Right atrium auricular region (tissue), 2 donors: ENCODE data around the gene ANKFN1. TPM values are rescaled to one million over a fixed set of nuclear protein-coding genes. Genes with fewer than 3 reads are reported as not detected.

Experiments used
- DNase-seq: peaks from one replicate; pipeline ENCODE4 v3.0.0-alpha.2; 2019; ENCODE audit warnings: low spot score
- H3K27ac ChIP-seq, 2 donors: fragments of 200-600 bp; sonication (generic); 1 replicate in 1 of 2; 2 replicates in 1 of 2; pipeline ENCODE4 v1.5.1; 2016 to 2019
- H3K27me3 ChIP-seq, 2 donors: fragments of 200-600 bp; sonication (generic); one replicate each; pipeline versions ENCODE4 v1.5.1 to v1.6.0; 2017 to 2019
- H3K36me3 ChIP-seq: fragments of 200-600 bp; sonication (generic); one replicate; pipeline ENCODE4 v1.5.1; 2016
- H3K4me1 ChIP-seq, 2 donors: fragments of 200-600 bp; sonication (generic); one replicate each; pipeline versions ENCODE4 v1.5.1 to v1.6.0; 2017 to 2019
- H3K4me3 ChIP-seq, 2 donors: fragments of 200-600 bp; sonication (generic); 1 replicate in 1 of 2; 2 replicates in 1 of 2; pipeline ENCODE4 v1.5.1; 2017 to 2019; ENCODE audit warnings: mild to moderate bottlenecking in 1 of 2, moderate library complexity in 1 of 2
- H3K9me3 ChIP-seq, 2 donors: fragments of 200-600 bp; sonication (generic); one replicate each; pipeline ENCODE4 v1.5.1; 2019
- total RNA-seq, 2 donors: library from RNA; depleted of rRNA; stranded (reverse); fragments of >200 nt; gene quantifications; one replicate each; pipeline ENCODE4 v1.1.0, GENCODE V29; 2016
- TF ChIP-seq, protein P1 (sequence below), 2 donors: fragments of 200-600 bp; sonication (generic); IDR thresholded peaks; one replicate each; pipeline ENCODE4 v1.5.1; 2019; ENCODE audit warnings: antibody characterized with exemption in 2 of 2

The ANKFN1 gene
- total RNA-seq, 2 donors from 2014 or later, result 0.67 TPM; not detected in 1

DNA sequence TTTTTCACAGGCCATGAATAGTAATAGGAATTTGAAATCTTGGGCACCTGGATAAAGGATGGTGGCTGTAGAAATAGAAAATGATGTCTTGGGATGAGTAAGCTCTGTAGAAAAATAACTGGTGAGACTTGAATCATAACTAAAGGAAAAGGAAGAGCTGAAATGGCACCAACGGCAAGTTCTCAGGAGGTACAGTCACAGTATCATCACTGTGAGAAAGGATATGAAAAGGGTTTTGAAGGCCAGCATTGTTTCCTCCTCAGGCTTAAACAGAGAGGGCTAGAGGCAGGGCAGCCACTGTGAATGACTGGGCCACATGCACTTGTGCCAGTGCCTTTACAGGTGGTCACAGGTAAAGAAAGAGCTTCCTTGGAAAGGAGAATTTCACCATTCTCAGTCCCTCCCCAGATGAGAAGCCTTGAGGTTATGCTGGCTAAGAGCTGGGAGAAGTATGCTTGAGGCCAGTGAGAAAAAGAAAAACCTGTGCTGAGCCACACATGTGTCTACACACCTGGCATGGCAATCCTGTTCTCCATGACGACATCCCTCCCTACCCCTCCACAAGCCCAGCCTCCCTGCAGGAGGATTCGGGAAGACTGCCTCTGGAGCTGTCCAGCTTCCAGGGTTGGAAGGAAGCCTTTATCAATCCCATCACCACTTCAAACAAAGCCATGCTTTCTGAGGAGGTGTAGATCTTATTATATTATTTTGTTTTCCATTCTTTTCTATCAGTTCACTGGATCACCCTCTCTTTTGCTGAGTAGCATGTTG is 3.8 kb upstream of the ANKFN1 start:
- H3K27me3 ChIP-seq, result no peaks in the 10 kb centered on the region
- no peaks in the 10 kb centered on the region for H3K36me3 ChIP-seq
- no peaks in the 10 kb centered on the region for H3K4me1 ChIP-seq
- TF ChIP-seq, protein P1, sequence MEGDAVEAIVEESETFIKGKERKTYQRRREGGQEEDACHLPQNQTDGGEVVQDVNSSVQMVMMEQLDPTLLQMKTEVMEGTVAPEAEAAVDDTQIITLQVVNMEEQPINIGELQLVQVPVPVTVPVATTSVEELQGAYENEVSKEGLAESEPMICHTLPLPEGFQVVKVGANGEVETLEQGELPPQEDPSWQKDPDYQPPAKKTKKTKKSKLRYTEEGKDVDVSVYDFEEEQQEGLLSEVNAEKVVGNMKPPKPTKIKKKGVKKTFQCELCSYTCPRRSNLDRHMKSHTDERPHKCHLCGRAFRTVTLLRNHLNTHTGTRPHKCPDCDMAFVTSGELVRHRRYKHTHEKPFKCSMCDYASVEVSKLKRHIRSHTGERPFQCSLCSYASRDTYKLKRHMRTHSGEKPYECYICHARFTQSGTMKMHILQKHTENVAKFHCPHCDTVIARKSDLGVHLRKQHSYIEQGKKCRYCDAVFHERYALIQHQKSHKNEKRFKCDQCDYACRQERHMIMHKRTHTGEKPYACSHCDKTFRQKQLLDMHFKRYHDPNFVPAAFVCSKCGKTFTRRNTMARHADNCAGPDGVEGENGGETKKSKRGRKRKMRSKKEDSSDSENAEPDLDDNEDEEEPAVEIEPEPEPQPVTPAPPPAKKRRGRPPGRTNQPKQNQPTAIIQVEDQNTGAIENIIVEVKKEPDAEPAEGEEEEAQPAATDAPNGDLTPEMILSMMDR (IDR thresholded peaks at IDR 0.05), result no peak
- no peak overlapping the region for H3K4me3 ChIP-seq
- H3K9me3 ChIP-seq, result no peaks in the 10 kb centered on the region
- H3K27ac ChIP-seq, result no peak overlapping the region
- no peak for DNase-seq

DNA sequence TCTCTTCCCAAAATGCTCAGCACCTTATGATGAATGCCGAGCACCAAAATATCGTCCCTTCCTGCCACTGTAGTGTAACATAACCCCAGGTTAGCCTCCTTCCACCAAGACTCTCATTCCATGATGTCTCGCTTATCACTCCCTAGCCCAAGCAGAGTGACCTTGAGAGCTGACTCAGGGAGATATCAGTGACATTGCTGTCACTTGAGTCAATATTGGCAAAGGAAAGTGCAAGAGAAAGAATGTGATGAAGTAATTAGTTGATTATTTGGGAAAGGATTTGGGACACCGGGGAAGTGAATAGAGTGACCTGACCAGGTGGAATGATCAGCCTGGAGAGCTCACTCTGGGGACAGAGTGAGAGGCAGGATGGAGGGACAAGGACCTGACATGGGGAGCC is 2.6 kb upstream of the ANKFN1 start:
- Histone ChIP-seq H3K9me3 (no peaks in the 10 kb centered on the region), H3K4me3 (no peak overlapping the region), H3K27ac (no peak overlapping the region), H3K27me3 (no peaks in the 10 kb centered on the region), H3K4me1 (no peaks in the 10 kb centered on the region), H3K36me3 (no peaks in the 10 kb centered on the region)
- DNase-seq, result no peak
- TF ChIP-seq, protein P1 (IDR thresholded peaks at IDR 0.05), result no peak

DNA sequence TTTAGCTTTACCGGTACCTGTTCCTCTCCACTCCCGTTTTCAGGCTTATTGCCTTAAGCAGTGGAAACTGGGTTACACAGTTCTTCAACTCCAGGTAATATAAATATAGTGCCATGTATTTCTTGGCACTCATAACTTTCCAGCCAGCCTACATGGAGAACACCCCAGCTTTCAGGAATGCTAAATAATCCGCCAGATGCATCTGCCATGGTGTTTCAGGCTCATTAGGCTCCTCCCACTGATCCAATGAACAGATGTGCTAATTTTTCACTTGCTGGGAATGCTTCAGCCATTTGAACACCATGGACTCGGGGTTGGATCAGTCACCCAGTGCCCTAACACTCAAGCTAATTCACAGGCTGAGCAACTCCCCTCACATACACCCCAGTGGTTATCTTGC is 4.6 kb downstream of the ANKFN1 start:
- no peaks in the 10 kb centered on the region for H3K9me3 ChIP-seq
- no peaks in the 10 kb centered on the region for H3K4me1 ChIP-seq
- no peak for DNase-seq
- no peak overlapping the region for H3K27ac ChIP-seq
- TF ChIP-seq, protein P1 (IDR thresholded peaks at IDR 0.05), result no peak
- H3K4me3 ChIP-seq, result no peak overlapping the region
- H3K36me3 ChIP-seq, result no peaks in the 10 kb centered on the region
- no peaks in the 10 kb centered on the region for H3K27me3 ChIP-seq

DNA sequence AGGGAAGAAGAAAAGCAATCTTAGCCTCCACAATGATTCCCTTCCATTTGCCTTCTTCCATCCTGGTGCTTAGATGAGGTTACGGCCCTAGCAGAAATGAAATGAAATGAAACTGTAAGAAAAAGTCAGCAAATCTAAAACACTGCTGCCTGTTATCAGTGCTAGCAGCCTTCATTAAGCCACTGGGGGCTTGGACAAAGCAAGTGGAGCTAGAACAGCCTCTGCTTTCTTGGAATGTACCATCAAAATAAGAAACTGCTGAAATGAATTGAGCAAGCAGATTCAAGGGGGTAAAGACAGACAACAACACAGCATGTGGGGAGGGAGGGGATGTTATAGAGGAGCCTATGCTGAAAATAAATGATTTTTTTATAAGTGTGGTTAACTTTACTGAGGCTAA is 5.1 kb downstream of the ANKFN1 start:
- Histone ChIP-seq H3K4me3 (no peak overlapping the region), H3K9me3 (no peaks in the 10 kb centered on the region), H3K27me3 (no peaks in the 10 kb centered on the region), H3K27ac (no peak overlapping the region), H3K4me1 (no peaks in the 10 kb centered on the region), H3K36me3 (no peaks in the 10 kb centered on the region)
- TF ChIP-seq, protein P1 (IDR thresholded peaks at IDR 0.05), result no peak
- DNase-seq, result no peak

DNA sequence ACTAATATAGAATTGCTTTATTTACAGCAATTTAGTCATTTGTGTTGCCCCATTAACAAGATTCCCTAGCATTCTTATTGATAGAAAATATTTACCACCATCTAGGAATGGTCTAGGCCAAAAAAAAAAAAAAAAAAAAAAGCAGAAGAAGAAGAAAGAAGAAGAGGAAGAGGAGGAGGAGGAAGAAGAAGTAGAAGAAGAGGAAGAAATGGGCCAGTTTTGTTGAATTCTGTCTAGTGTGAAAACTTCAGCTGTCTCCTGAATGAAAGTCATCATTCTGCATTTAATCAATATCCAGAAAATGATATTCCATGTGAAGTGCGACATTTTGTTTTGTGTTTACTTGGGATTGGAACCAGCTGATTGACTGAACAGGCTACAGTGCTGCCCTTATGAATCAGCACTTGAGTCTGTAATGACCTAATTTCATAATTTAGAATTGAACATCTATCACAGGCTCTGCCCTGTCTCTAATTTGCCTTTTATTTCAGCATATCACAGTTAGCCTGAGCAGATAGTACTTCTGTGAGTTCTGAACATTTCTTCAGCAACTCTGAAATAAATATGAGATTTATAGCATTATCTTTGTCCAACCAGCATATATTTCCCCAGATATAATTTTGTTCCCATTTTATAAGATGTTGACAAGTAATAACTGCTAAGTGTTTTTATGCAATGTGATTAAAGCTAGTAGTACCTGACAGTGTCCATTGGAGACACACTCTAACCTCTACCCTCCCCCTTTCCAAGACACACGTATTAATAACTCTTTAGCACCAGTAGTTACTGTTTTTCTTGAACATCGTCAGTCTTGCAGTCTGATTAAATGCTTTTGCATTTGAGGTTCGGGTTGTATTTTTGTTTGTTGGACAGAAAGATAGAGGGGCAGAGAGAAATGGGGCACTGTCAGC is 5.9 kb downstream of the ANKFN1 start:
- no peak for DNase-seq
- no peaks in the 10 kb centered on the region for H3K9me3 ChIP-seq
- H3K36me3 ChIP-seq, result no peaks in the 10 kb centered on the region
- H3K27me3 ChIP-seq, result no peaks in the 10 kb centered on the region
- H3K27ac ChIP-seq, result no peak overlapping the region
- no peaks in the 10 kb centered on the region for H3K4me1 ChIP-seq
- no peak overlapping the region for H3K4me3 ChIP-seq
- TF ChIP-seq, protein P1 (IDR thresholded peaks at IDR 0.05), result no peak
